K562 (cell line): Measurements from ENCODE around the gene ACTR5. TPM values are rescaled to one million over a fixed set of nuclear protein-coding genes. Genes with fewer than 3 reads are reported as not detected.

Experiments used
- ATF4 ChIP-seq: fragments of 450-650 bp; formaldehyde crosslinking; IDR thresholded peaks from 2 replicates; pipeline ENCODE4 v1.4.0; 2022; ENCODE audit warnings: mild to moderate bottlenecking, moderate library complexity
- CHD1 ChIP-seq: fragments of 200-600 bp; sonication (generic); IDR thresholded peaks from one replicate; pipeline ENCODE4 v1.6.1; 2012; ENCODE audit warnings: mild to moderate bottlenecking, moderate library complexity, low read length, inconsistent platforms
- CREB3L1 ChIP-seq: fragments of 450-650 bp; IDR thresholded peaks from 2 replicates; pipeline ENCODE4 v1.6.1; 2014; ENCODE audit warnings: low read depth, mild to moderate bottlenecking, moderate library complexity, borderline replicate concordance
- E2F1 ChIP-seq: sonication (generic); formaldehyde crosslinking; IDR thresholded peaks from 2 replicates; pipeline ENCODE4 v1.8.1; 2023; ENCODE audit warnings: mild to moderate bottlenecking, missing genetic modification reagents, moderate library complexity
- ETV6 ChIP-seq, 3 experiments: fragments of 150-350 bp in 1 of 3; sonication (generic) in 1 of 3; formaldehyde crosslinking in 1 of 3; IDR thresholded peaks; 2 replicates each; pipeline versions ENCODE4 v1.6.1 to v1.8.0; 2014 to 2022; ENCODE audit warnings: borderline replicate concordance in 2 of 3, low read depth in 2 of 3, antibody characterized with exemption in 1 of 3, low read length in 1 of 3, mild to moderate bottlenecking in 1 of 3, missing genetic modification reagents in 1 of 3
- FUS ChIP-seq: fragments of 200-400 bp; formaldehyde crosslinking; optimal IDR thresholded peaks from 2 replicates; pipeline ENCODE3; 2017; ENCODE audit warnings: low read depth, low read length
- GABPA ChIP-seq: fragments of 200-800 bp; sonication (Bioruptor generic); conservative IDR thresholded peaks from 2 replicates; pipeline ENCODE4 v1.6.1; 2016; ENCODE audit warnings: low read depth, missing genetic modification characterization, missing compliant biosample characterization
- HDAC1 ChIP-seq, 2 experiments: fragments of 450-650 bp; IDR thresholded peaks; 2 replicates each; pipeline ENCODE4 v1.6.1; 2016 to 2017; ENCODE audit warnings: inconsistent platforms in 1 of 2, mild to moderate bottlenecking in 1 of 2, moderate library complexity in 1 of 2
- HMG20B ChIP-seq: fragments of 250-450 bp; sonication (Bioruptor Pico); IDR thresholded peaks from 2 replicates; pipeline ENCODE4 v1.5.0; 2021; ENCODE audit warnings: mild to moderate bottlenecking
- HNRNPL ChIP-seq: fragments of 200-400 bp; formaldehyde crosslinking; IDR thresholded peaks from 2 replicates; pipeline ENCODE4 v1.6.1; 2017; ENCODE audit warnings: low read depth, mild to moderate bottlenecking, low read length
- MIER1 ChIP-seq: fragments of 450-650 bp; IDR thresholded peaks from 2 replicates; pipeline ENCODE4 v1.6.1; 2016; ENCODE audit warnings: antibody characterized with exemption, mild to moderate bottlenecking, low read depth
- MLLT1 ChIP-seq, 2 experiments: fragments of 450-650 bp; IDR thresholded peaks; 2 replicates each; pipeline ENCODE4 v1.6.1; 2016
- MXI1 ChIP-seq: IDR thresholded peaks from 2 replicates; pipeline ENCODE4 v1.6.1; 2011; ENCODE audit warnings: low read depth, mild to moderate bottlenecking, improper control_type of control experiment, low read length
- MYNN ChIP-seq, 2 experiments: sonication (generic); formaldehyde crosslinking in 1 of 2; IDR thresholded peaks; 2 replicates each; pipeline versions ENCODE4 v1.5.0 to v1.6.1; 2016 to 2020; ENCODE audit warnings: antibody characterized with exemption in 1 of 2, missing genetic modification reagents in 1 of 2
- NFRKB ChIP-seq: fragments of 450-650 bp; IDR thresholded peaks from 2 replicates; pipeline ENCODE4 v1.6.1; 2016; ENCODE audit warnings: low read depth
- SMARCC2 ChIP-seq: fragments of 450-650 bp; IDR thresholded peaks from 2 replicates; pipeline ENCODE4 v1.6.1; 2017; ENCODE audit warnings: antibody characterized with exemption, moderate library complexity, mild to moderate bottlenecking, low read depth
- TAF15 ChIP-seq: fragments of 200-400 bp; formaldehyde crosslinking; IDR thresholded peaks from 2 replicates; pipeline ENCODE4 v1.6.1; 2017; ENCODE audit warnings: mild to moderate bottlenecking, low read depth, low read length, moderate library complexity
- TBP ChIP-seq: optimal IDR thresholded peaks from 2 replicates; pipeline ENCODE3; 2011; ENCODE audit warnings: low read depth, low read length, improper control_type of control experiment
- ZKSCAN1 ChIP-seq: fragments of 150-350 bp; IDR thresholded peaks from 2 replicates; pipeline ENCODE4 v1.6.1; 2016; ENCODE audit warnings: low read depth, low read length
- ZNF175 ChIP-seq: fragments of 200-800 bp; sonication (Bioruptor generic); IDR thresholded peaks from 2 replicates; pipeline ENCODE4 v1.6.1; 2016; ENCODE audit warnings: low read depth, mild to moderate bottlenecking, missing genetic modification characterization, missing compliant biosample characterization
- ZNF263 ChIP-seq: sonication (generic); formaldehyde crosslinking; IDR thresholded peaks from 2 replicates; pipeline ENCODE4 v1.8.0; 2022; ENCODE audit warnings: mild to moderate bottlenecking, missing genetic modification reagents, borderline replicate concordance
- ZNF561 ChIP-seq: fragments of 450-650 bp; formaldehyde crosslinking; conservative IDR thresholded peaks from 2 replicates; pipeline ENCODE4 v1.4.0; 2020; ENCODE audit warnings: mild to moderate bottlenecking, moderate library complexity
- ZNF717 ChIP-seq: fragments of 250-450 bp; sonication (Bioruptor Pico); IDR thresholded peaks from 2 replicates; pipeline ENCODE4 v1.5.0; 2021
- ZNF77 ChIP-seq: fragments of 250-450 bp; sonication (Bioruptor Pico); IDR thresholded peaks from 2 replicates; pipeline ENCODE4 v1.5.0; 2020
- polyA plus RNA-seq, 8 experiments: library from polyadenylated mRNA; depleted of rRNA in 4 of 8; stranded (reverse) in 5 of 8; unstranded in 3 of 8; fragments of >200 nt; fragmentation: Nextera tagmentation in 2 of 8; fragmentation: Illumina TruSeq in 1 of 8; extraction: Ambion mirVana in 2 of 8; extraction: Trizol in 1 of 8; gene quantifications; 2 replicates each; pipeline versions ENCODE4 v1.2.1 to v1.2.3, GENCODE V29; 2011 to 2014; ENCODE audit warnings: inconsistent platforms in 1 of 8, missing spikeins in 1 of 8
- total RNA-seq, 7 experiments: library from RNA; depleted of rRNA in 6 of 7; stranded (reverse); fragments of >200 nt in 6 of 7; fragmentation: Illumina TruSeq in 2 of 7; extraction: Trizol in 2 of 7; gene quantifications; 2 replicates each; pipeline versions ENCODE4 v1.2.1 to v1.2.3, GENCODE V29; 2011 to 2021; ENCODE audit warnings: low replicate concordance in 1 of 7

Gene ACTR5
- total and polyA plus RNA-seq, 9 of the 15 experiments (the other 6 are each of a cell fraction or from before 2014, with no cell fraction given) = 0.93 to 18.8 (median 12.9) TPM

- no peak; the same call in 1 of the 2 replicates for TF ChIP-seq GABPA
- no peak for TF ChIP-seq MIER1
- no peak for TF ChIP-seq HMG20B (CRISPR knock-in tag)
- TF ChIP-seq HNRNPL = no peak
- no peak for TF ChIP-seq CHD1
- TF ChIP-seq MYNN (IDR thresholded peaks at IDR 0.05) = no peak
- TF ChIP-seq MYNN (CRISPR knock-in tag; IDR thresholded peaks at IDR 0.05) = no peak
- no peak for TF ChIP-seq ZNF263 (CRISPR knock-in tag)
- peak; percentile 35 for TF ChIP-seq TBP
- no peak for TF ChIP-seq SMARCC2
- no peak for TF ChIP-seq NFRKB
- peak in 1 of 2 experiments; percentile 91; a peak in 2 of 4 replicates for TF ChIP-seq HDAC1 (IDR thresholded peaks at IDR 0.05)
- no peak for TF ChIP-seq ZKSCAN1
- TF ChIP-seq MXI1 = 0 out of 2 replicates have a peak, but pooled peaks have one; percentile 17
- TF ChIP-seq MLLT1 (IDR thresholded peaks at IDR 0.05) = no peak
- TF ChIP-seq ETV6 (IDR thresholded peaks at IDR 0.05; ENCODE audit: borderline replicate concordance in 1 of 2, low read depth in 2 of 2, low read length in 1 of 2) = no peak
- no peak for TF ChIP-seq ETV6 (CRISPR knock-in tag; IDR thresholded peaks at IDR 0.05; ENCODE audit: borderline replicate concordance)
- no peak for TF ChIP-seq ATF4 (CRISPR knock-in tag)
- no peak for TF ChIP-seq ZNF77
- 0 out of 2 replicates have a peak, but pooled peaks have one; percentile 31 for TF ChIP-seq E2F1 (CRISPR knock-in tag)
- TF ChIP-seq TAF15 = no peak
- no peak for TF ChIP-seq ZNF717 (CRISPR knock-in tag)
- TF ChIP-seq FUS = no peak
- no peak for TF ChIP-seq ZNF561 (CRISPR knock-in tag)
- TF ChIP-seq ZNF175 (CRISPR knock-in tag) = 0 out of 2 replicates have a peak, but pooled peaks have one; percentile 18
- peak; percentile 24; the same call in 1 of the 2 replicates for TF ChIP-seq CREB3L1
Measured at GRCh38 chr20:38748097-38748860, at the start of gene ACTR5 (continued).
